H9 (cell line): ENCODE data around the gene RAB3GAP2. TPM values are rescaled to one million over a fixed set of nuclear protein-coding genes. Genes with fewer than 3 reads are reported as not detected.

Source experiments
- DNase-seq: peaks from one replicate; pipeline ENCODE4 v3.0.0-alpha.2; 2017
- H2AFZ ChIP-seq: one replicate; pipeline ENCODE4 v1.6.1; 2013; ENCODE audit warnings: mild to moderate bottlenecking, low read length, control low read depth, moderate library complexity
- H2AK5ac ChIP-seq: 2 replicates; pipeline ENCODE4 v1.6.1; 2013; ENCODE audit warnings: low read length, control low read depth, mixed read lengths; ENCODE audit not compliant: insufficient read length
- H2BK120ac ChIP-seq: one replicate; pipeline ENCODE4 v1.6.1; 2013; ENCODE audit warnings: low read depth, mild to moderate bottlenecking, low read length, control low read depth, inconsistent platforms; ENCODE audit not compliant: poor library complexity, severe bottlenecking
- H2BK12ac ChIP-seq: 2 replicates; pipeline ENCODE4 v1.6.1; 2013; ENCODE audit warnings: low read length, control low read depth, mixed read lengths, low read depth; ENCODE audit not compliant: insufficient read length
- H2BK15ac ChIP-seq: 2 replicates; pipeline ENCODE4 v1.6.1; 2013; ENCODE audit warnings: low read depth, low read length, control low read depth
- H2BK20ac ChIP-seq: one replicate; pipeline ENCODE4 v1.6.1; 2013; ENCODE audit warnings: low read depth, mild to moderate bottlenecking, low read length, control low read depth, inconsistent platforms; ENCODE audit not compliant: poor library complexity, severe bottlenecking
- H2BK5ac ChIP-seq: 2 replicates; pipeline ENCODE4 v1.6.1; 2013; ENCODE audit warnings: low read length, control low read depth, mixed read lengths; ENCODE audit not compliant: insufficient read length
- H3K14ac ChIP-seq: 2 replicates; pipeline ENCODE4 v1.6.1; 2013; ENCODE audit warnings: low read length, control low read depth; ENCODE audit not compliant: insufficient read depth
- H3K18ac ChIP-seq: 2 replicates; pipeline ENCODE4 v1.6.1; 2013; ENCODE audit warnings: low read depth, mild to moderate bottlenecking, mixed read lengths, low read length, control low read depth; ENCODE audit not compliant: insufficient read length
- H3K23ac ChIP-seq: 2 replicates; pipeline ENCODE4 v1.6.1; 2013; ENCODE audit warnings: low read length, control low read depth, mixed read lengths, low read depth; ENCODE audit not compliant: insufficient read length
- H3K23me2 ChIP-seq: 2 replicates; pipeline ENCODE4 v1.6.1; 2013; ENCODE audit warnings: low read depth, mild to moderate bottlenecking, mixed read lengths, low read length, control low read depth; ENCODE audit not compliant: insufficient read length, poor library complexity, severe bottlenecking
- H3K27ac ChIP-seq: 2 replicates; pipeline ENCODE4 v1.5.1; 2013; ENCODE audit warnings: low read length, control low read depth, mixed read lengths, low read depth; ENCODE audit not compliant: insufficient read length
- H3K27me3 ChIP-seq: 2 replicates; pipeline ENCODE4 v1.6.1; 2013; ENCODE audit warnings: low read length, control low read depth, inconsistent platforms; ENCODE audit not compliant: insufficient read depth
- H3K4ac ChIP-seq: 2 replicates; pipeline ENCODE4 v1.6.1; 2013; ENCODE audit warnings: low read depth, mild to moderate bottlenecking, control low read depth, inconsistent platforms, low read length, moderate library complexity
- H3K4me1 ChIP-seq: 2 replicates; pipeline ENCODE4 v1.6.1; 2013; ENCODE audit warnings: low read length, control low read depth, inconsistent platforms; ENCODE audit not compliant: insufficient read depth
- H3K4me2 ChIP-seq: 2 replicates; pipeline ENCODE4 v1.6.1; 2013; ENCODE audit warnings: low read length, control low read depth, mixed read lengths; ENCODE audit not compliant: insufficient read length, insufficient read depth
- H3K56ac ChIP-seq: 2 replicates; pipeline ENCODE4 v1.6.1; 2013; ENCODE audit warnings: low read depth, mild to moderate bottlenecking, mixed read lengths, low read length, control low read depth; ENCODE audit not compliant: insufficient read length
- H3K79me1 ChIP-seq: 2 replicates; pipeline ENCODE4 v1.6.1; 2013; ENCODE audit warnings: low read depth, mild to moderate bottlenecking, moderate library complexity, low read length, control low read depth, inconsistent platforms; ENCODE audit not compliant: insufficient read depth, poor library complexity, severe bottlenecking
- H3K79me2 ChIP-seq: 2 replicates; pipeline ENCODE4 v1.6.1; 2013; ENCODE audit warnings: low read length, control low read depth, inconsistent platforms; ENCODE audit not compliant: insufficient read depth
- H3K9ac ChIP-seq: 2 replicates; pipeline ENCODE4 v1.6.1; 2013; ENCODE audit warnings: low read length, control low read depth, mixed read lengths; ENCODE audit not compliant: insufficient read length; ENCODE audit errors: extremely low read depth
- H3K9me3 ChIP-seq: one replicate; pipeline ENCODE4 v1.6.1; 2013; ENCODE audit warnings: low read depth, low read length, inconsistent platforms; ENCODE audit not compliant: control insufficient read depth
- H3T11ph ChIP-seq: one replicate; pipeline ENCODE4 v1.6.1; 2013; ENCODE audit warnings: mild to moderate bottlenecking, low read length, control low read depth, inconsistent platforms
- H4K20me1 ChIP-seq: one replicate; pipeline ENCODE4 v1.6.1; 2013; ENCODE audit not compliant: control insufficient read depth, insufficient read length, insufficient read depth
- H4K5ac ChIP-seq: 2 replicates; pipeline ENCODE4 v1.6.1; 2013; ENCODE audit warnings: low read depth, mild to moderate bottlenecking, mixed read lengths, low read length, control low read depth; ENCODE audit not compliant: insufficient read length
- H4K8ac ChIP-seq: replicated peaks from 2 replicates; pipeline ENCODE4 v1.6.1; 2013; ENCODE audit warnings: low read length, control low read depth, mixed read lengths, low read depth; ENCODE audit not compliant: insufficient read length
- H4K91ac ChIP-seq: 2 replicates; pipeline ENCODE4 v1.6.1; 2013; ENCODE audit warnings: low read depth, mild to moderate bottlenecking, moderate library complexity, mixed read lengths, low read length, control low read depth; ENCODE audit not compliant: insufficient read length
- H3K27ac Mint-ChIP-seq, 3 experiments: 2 replicates in 2 of 3; 3 replicates in 1 of 3; pipeline ENCODE4 v1.8.0; 2020 to 2021; ENCODE audit warnings: mixed read lengths in 3 of 3, mild to moderate bottlenecking in 1 of 3, moderate library complexity in 1 of 3
- H3K27me3 Mint-ChIP-seq: 2 replicates; pipeline ENCODE4 v1.8.0; 2021; ENCODE audit warnings: low read depth, mild to moderate bottlenecking, moderate library complexity, mixed read lengths
- H3K36me3 Mint-ChIP-seq, 3 experiments: 2 replicates in 2 of 3; 3 replicates in 1 of 3; pipeline ENCODE4 v1.8.0; 2020 to 2021; ENCODE audit warnings: low read depth in 3 of 3, mixed read lengths in 3 of 3; ENCODE audit not compliant: insufficient read depth in 1 of 3
- H3K4me1 Mint-ChIP-seq, 2 experiments: 2 replicates each; pipeline ENCODE4 v1.8.0; 2020; ENCODE audit warnings: mixed read lengths in 2 of 2
- H3K4me3 Mint-ChIP-seq, 2 experiments: 2 replicates in 1 of 2; 3 replicates in 1 of 2; pipeline ENCODE4 v1.8.0; 2020 to 2021; ENCODE audit warnings: mild to moderate bottlenecking in 2 of 2, mixed read lengths in 2 of 2, moderate library complexity in 1 of 2
- H3K9me3 Mint-ChIP-seq, 2 experiments: 2 replicates in 1 of 2; 3 replicates in 1 of 2; pipeline ENCODE4 v1.8.0; 2020; ENCODE audit warnings: mild to moderate bottlenecking in 2 of 2, mixed read lengths in 2 of 2, moderate library complexity in 1 of 2
- CTCF ChIP-seq: fragments of 200-600 bp; sonication (generic); conservative IDR thresholded peaks from 3 replicates; pipeline ENCODE4 v1.8.0; 2021; ENCODE audit warnings: antibody characterized with exemption, mild to moderate bottlenecking
- WGBS: extraction: QIAGEN DNeasy Blood & Tissue Kit; methylation state at CpG from one replicate; pipeline ENCODE4 v1.1.7; 2013; ENCODE audit warnings: missing lambda C conversion rate, low lambda C conversion rate, mixed read lengths; ENCODE audit not compliant: insufficient read length; ENCODE audit errors: extremely low coverage; 5-methylcytosine and 5-hydroxymethylcytosine counted together
- total RNA-seq: library from RNA; stranded (reverse); gene quantifications from 2 replicates; pipeline ENCODE4 v1.2.1, GENCODE V29; 2021

RAB3GAP2 gene
- total RNA-seq, 1 experiment from 2014 or later: 48.3 TPM

- Histone ChIP-seq H4K91ac (no peak overlapping the region), H3K79me2 (peaks cover 1% of the 10 kb centered on the region; the same call in 1 of the 2 replicates), H2BK120ac (no peak overlapping the region), H3K4ac (no peak overlapping the region), H2AFZ (no peak overlapping the region), H3K18ac (no peak overlapping the region), H3K4me2 (no peak overlapping the region), H3K27ac (no peak overlapping the region), H4K5ac (no peak overlapping the region), H3K4me1 (no peaks in the 10 kb centered on the region; the same call in 1 of the 2 replicates), H3K23me2 (no peaks in the 10 kb centered on the region), H2BK15ac (no peak overlapping the region), H2BK12ac (no peak overlapping the region), H3K9ac (no peak overlapping the region), H3K27me3 (no peaks in the 10 kb centered on the region), H4K8ac (no peak overlapping the region), H3K14ac (no peak overlapping the region), H3T11ph (no peak overlapping the region), H4K20me1 (no peaks in the 10 kb centered on the region), H3K79me1 (peaks cover 6% of the 10 kb centered on the region), H3K56ac (no peak overlapping the region), H2BK5ac (no peak overlapping the region), H3K23ac (no peak overlapping the region), H3K9me3 (no peaks in the 10 kb centered on the region), H2BK20ac (no peak overlapping the region), H2AK5ac (no peak overlapping the region)
- WGBS: no CpG with 5 or more reads among the region's 3 CpGs
- Mint-ChIP-seq H3K36me3 (peaks cover 4 to 9% (median 8%) of the 10 kb centered on the region in 3 experiments; a peak in 5 of 7 replicates), H3K27ac (no peak overlapping the region), H3K9me3 (no peaks in the 10 kb centered on the region), H3K4me3 (no peak overlapping the region), H3K4me1 (peaks cover 51% of the 10 kb centered on the region in 2 experiments), H3K27me3 (no peaks in the 10 kb centered on the region)
- no peak for DNase-seq
- no peak for TF ChIP-seq CTCF
Measured at GRCh38 chr1:220222939-220223338, 49.3 kb downstream of the RAB3GAP2 start.
